ENCODE measurements around the gene KDM4C.
"Not testable (repeated sequence)": the region's sequence is repeated elsewhere in the genome, so short reads cannot be mapped to it uniquely, and the experiment has no call there.

The KDM4C gene

DNA sequence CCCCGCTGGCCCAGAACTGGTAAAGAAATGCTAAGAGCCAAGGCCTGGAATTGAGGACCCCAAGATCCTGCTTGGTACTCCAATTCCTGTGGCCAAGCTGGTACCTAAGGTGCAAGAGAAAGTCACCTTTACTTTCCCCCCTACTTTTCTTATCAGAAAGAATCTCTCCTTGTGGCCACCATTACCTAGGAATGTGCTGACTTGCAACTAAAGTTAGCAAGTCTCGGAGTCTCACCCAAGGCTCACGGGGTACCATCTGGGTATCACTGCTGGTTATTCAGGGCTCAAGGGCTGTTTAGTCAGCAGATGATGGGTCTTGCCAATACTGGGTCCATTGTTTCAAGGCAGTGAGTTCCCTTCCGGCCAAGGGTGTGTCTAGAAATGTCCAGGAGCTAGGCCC lies 270.2 kb downstream of the KDM4C start:
- Histone ChIP-seq H3K9ac (ENCODE audit: low read length) (no peak overlapping the region), H3K27me3 (ENCODE audit: control insufficient read depth, insufficient read depth, low read length) (no peaks in the 10 kb centered on the region), H3K36me3 (ENCODE audit: control insufficient read depth, insufficient read depth, low read length) (peaks cover 3% of the 10 kb centered on the region), H3K4me1 (ENCODE audit: control insufficient read depth, insufficient read depth, low read length) (no peaks in the 10 kb centered on the region), H3K27ac (ENCODE audit: low read depth, low read length) (no peak overlapping the region), H3K4me3 (ENCODE audit: low read length) (no peak overlapping the region)

DNA sequence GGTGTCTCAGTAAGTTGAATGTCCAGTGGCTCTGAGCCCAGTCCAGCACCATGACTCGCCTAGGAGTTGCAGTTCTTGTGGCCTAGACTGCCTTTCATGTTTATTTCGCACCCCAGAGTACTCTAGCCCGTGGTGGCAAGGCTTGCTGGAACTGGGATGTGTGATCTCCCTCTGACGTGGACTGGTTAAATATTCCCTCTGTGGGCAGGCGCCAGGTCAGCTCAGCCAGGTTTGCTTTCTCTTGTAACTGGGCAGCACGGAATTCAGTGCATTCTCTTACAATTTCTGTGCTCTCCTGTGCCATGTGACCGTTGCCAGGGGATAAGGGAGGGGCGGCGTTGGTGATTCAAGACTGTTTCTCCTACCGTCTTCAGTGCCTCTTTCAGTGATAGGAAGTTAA lies 270.8 kb downstream of the KDM4C start:
- Histone ChIP-seq H3K27me3 (ENCODE audit: control insufficient read depth, insufficient read depth, low read length) (no peaks in the 10 kb centered on the region), H3K36me3 (ENCODE audit: control insufficient read depth, insufficient read depth, low read length) (peaks cover 3% of the 10 kb centered on the region), H3K27ac (ENCODE audit: low read depth, low read length) (no peak overlapping the region), H3K4me1 (ENCODE audit: control insufficient read depth, insufficient read depth, low read length) (no peaks in the 10 kb centered on the region), H3K9ac (ENCODE audit: low read length) (no peak overlapping the region), H3K4me3 (ENCODE audit: low read length) (no peak overlapping the region)

DNA sequence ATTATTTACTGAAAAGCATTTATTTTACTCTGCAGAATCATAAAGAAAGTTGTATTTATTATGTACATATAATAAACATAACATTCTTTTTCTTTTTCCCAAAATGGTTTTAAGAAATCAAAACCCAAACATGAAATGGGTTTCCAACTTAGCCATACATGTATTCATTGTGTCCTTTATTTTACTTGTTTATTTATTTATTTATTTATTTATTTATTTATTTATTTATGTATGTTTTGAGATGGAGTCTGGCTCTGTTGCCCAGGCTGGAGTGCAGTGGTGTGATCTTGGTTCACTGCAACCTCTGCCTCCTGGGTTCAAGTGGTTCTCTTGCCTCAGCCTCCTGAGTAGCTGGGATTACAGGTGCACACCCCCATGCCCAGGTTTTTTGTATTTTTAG lies 273.2 kb downstream of the KDM4C start:
- H3K27ac ChIP-seq (ENCODE audit: low read depth, low read length); H3K4me3 ChIP-seq (ENCODE audit: low read length); H3K4me1 ChIP-seq (ENCODE audit: control insufficient read depth, insufficient read depth, low read length); H3K36me3 ChIP-seq (ENCODE audit: control insufficient read depth, insufficient read depth, low read length); H3K9ac ChIP-seq (ENCODE audit: low read length); H3K27me3 ChIP-seq (ENCODE audit: control insufficient read depth, insufficient read depth, low read length): not testable (repeated sequence)

DNA sequence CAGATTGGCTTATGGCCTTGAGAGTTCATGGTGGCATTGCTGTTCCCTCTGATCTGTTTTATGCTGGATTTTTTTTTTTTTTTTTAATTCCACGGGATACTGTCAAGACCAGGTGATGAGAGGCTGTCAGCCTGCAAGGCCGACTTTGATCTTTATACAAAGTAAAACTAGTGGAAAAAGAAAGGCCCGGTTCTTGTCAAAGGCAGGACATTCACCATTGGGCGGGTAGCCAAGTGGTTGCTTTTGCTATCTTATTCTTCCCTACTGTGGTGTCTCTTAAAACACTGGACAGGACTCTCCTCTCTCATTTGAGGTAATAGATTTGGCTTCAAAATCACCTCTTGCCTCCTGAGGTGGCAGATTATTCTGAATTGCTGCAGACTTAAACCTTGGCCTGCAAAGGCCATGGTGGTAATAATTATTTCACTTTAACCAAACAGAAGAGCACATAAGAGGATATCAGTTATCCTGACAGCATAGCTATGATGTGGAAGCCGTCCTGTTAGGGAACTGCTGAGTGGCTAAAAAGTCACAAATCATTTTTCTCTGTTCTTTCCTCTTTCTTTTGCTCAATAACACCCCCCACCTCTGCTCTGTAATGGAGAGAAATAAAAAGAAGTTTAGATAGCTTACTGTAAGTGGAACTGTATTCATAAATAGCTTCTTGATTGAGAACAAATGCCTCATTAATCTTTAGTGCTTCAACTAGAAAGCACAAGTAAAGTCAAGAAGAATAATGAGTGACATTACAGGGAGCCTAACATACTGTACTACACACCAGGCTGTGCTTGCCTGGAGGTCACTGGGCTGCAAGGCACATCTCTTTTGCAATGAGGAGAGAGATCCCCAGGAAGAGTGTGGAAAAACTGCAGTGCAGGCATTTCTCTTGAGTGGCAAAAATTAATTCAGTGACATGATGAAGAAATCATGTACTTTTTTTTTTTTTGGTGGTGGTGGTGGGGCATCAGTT lies 275.6 kb downstream of the KDM4C start:
- H3K4me1 ChIP-seq (ENCODE audit: control insufficient read depth, insufficient read depth, low read length): no peaks in the 10 kb centered on the region
- no peak overlapping the region for H3K27ac ChIP-seq (ENCODE audit: low read depth, low read length)
- peaks cover under 1% of the 10 kb centered on the region for H3K36me3 ChIP-seq (ENCODE audit: control insufficient read depth, insufficient read depth, low read length)
- no peak overlapping the region for H3K9ac ChIP-seq (ENCODE audit: low read length)
- no peak overlapping the region for H3K4me3 ChIP-seq (ENCODE audit: low read length)
- no peaks in the 10 kb centered on the region for H3K27me3 ChIP-seq (ENCODE audit: control insufficient read depth, insufficient read depth, low read length)

DNA sequence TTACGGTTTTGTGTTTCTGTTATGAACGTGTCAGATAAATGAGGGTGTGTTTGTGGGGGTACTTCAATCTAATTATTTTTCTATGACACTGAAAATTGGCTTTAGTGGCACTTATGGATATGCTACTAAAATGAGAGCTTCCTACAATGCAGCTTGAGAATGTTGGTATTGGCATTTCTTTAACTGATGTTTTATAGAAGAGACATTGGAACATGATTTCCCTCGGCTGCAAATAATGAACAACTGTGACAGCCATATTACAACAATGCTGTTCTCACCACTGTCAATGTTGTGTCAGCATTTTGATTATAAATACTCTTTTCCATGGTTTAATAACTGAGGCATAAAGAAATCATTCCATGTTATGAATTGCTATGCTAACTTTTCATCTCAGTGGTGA lies 279.4 kb downstream of the KDM4C start:
- Histone ChIP-seq H3K9ac (ENCODE audit: low read length) (no peak overlapping the region), H3K27me3 (ENCODE audit: control insufficient read depth, insufficient read depth, low read length) (no peaks in the 10 kb centered on the region), H3K36me3 (ENCODE audit: control insufficient read depth, insufficient read depth, low read length) (no peaks in the 10 kb centered on the region), H3K4me1 (ENCODE audit: control insufficient read depth, insufficient read depth, low read length) (no peaks in the 10 kb centered on the region), H3K27ac (ENCODE audit: low read depth, low read length) (no peak overlapping the region), H3K4me3 (ENCODE audit: low read length) (no peak overlapping the region)

DNA sequence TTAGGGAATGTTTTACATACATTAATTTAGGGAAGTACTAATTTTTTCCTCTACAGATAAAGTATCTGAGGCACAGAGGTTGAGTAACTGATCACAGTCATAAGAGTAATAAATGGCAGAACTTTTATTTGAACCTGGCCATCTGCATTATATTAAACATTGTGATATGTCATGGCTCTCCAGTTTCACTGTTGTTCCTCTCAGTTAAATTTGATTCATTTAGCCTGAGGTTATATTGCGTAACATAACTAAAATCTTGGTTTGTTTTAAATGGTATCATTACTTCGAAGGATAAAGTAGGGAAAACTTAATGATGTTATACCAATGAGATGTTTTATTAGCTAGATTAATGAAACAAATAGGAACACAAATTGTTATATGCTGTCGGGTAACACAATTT lies 284.4 kb downstream of the KDM4C start:
- H3K27ac ChIP-seq (ENCODE audit: low read depth, low read length): no peak overlapping the region
- no peak overlapping the region for H3K4me3 ChIP-seq (ENCODE audit: low read length)
- H3K9ac ChIP-seq (ENCODE audit: low read length): no peak overlapping the region
- H3K4me1 ChIP-seq (ENCODE audit: control insufficient read depth, insufficient read depth, low read length): no peaks in the 10 kb centered on the region
- H3K27me3 ChIP-seq (ENCODE audit: control insufficient read depth, insufficient read depth, low read length): no peaks in the 10 kb centered on the region
- no peaks in the 10 kb centered on the region for H3K36me3 ChIP-seq (ENCODE audit: control insufficient read depth, insufficient read depth, low read length)

DNA sequence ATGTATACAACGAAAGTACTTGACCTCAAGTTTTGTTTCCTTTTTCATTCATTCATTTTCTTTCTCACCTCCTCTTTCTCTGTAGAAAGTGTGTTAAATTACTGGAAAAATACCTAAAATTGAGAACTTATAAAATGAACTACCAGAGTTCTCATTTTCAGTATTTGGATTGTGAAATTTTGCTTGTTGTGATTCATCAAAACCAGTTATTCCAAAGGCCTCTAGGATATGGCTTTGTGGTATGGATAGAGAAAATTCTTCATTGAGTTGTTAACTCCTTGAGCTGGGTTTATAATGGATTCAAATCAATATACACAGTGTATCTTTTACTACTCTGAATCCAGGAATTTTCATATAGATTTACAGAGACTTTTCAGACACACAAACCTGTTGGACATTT lies 287.6 kb downstream of the KDM4C start:
- Histone ChIP-seq H3K36me3 (ENCODE audit: control insufficient read depth, insufficient read depth, low read length) (peaks cover 3% of the 10 kb centered on the region), H3K9ac (ENCODE audit: low read length) (no peak overlapping the region), H3K27me3 (ENCODE audit: control insufficient read depth, insufficient read depth, low read length) (no peaks in the 10 kb centered on the region), H3K4me3 (ENCODE audit: low read length) (no peak overlapping the region), H3K27ac (ENCODE audit: low read depth, low read length) (no peak overlapping the region), H3K4me1 (ENCODE audit: control insufficient read depth, insufficient read depth, low read length) (no peaks in the 10 kb centered on the region)

DNA sequence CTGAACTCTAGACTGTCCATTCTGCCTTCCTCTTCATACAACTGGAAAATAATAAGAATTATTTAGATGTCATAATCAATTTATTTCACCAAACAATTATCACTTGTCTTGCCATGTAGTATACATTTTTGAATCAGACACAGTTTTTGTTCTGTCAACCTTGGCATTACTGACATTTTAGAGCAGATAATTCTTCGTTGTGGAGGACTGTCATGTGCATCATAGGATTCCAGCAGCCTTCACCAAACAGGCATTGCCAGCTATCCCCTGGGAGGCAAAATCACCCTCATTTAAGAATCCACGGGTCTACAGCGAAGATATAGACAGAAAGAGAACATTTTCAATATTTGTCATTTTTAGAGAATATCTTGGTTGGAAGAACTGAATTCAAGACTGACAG lies 293.9 kb downstream of the KDM4C start:
- H3K27ac ChIP-seq (ENCODE audit: low read depth, low read length): no peak overlapping the region
- H3K36me3 ChIP-seq (ENCODE audit: control insufficient read depth, insufficient read depth, low read length): peaks cover 3% of the 10 kb centered on the region
- H3K27me3 ChIP-seq (ENCODE audit: control insufficient read depth, insufficient read depth, low read length): no peaks in the 10 kb centered on the region
- no peak overlapping the region for H3K4me3 ChIP-seq (ENCODE audit: low read length)
- H3K4me1 ChIP-seq (ENCODE audit: control insufficient read depth, insufficient read depth, low read length): no peaks in the 10 kb centered on the region
- H3K9ac ChIP-seq (ENCODE audit: low read length): no peak overlapping the region

DNA sequence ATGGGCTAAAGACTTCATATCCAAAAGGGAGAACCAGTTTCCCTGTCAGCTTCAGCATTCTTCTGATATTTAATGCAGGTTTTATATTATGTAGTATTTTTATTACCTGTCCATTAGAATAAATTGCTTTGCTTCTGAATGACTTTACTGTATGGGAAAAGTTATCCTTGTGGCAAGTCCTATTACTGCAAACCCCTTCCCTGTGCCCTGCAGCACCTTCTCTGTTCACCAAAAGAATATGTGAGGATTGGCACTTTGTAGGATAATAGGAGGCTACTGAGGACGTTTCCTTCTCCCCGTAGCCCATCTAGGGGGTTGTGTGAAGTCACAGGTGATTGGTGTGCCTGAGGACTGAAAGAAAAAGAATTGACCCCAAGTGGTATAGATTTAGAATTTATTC lies 296.1 kb downstream of the KDM4C start:
- Histone ChIP-seq H3K4me1 (ENCODE audit: control insufficient read depth, insufficient read depth, low read length) (no peaks in the 10 kb centered on the region), H3K27me3 (ENCODE audit: control insufficient read depth, insufficient read depth, low read length) (no peaks in the 10 kb centered on the region), H3K4me3 (ENCODE audit: low read length) (no peak overlapping the region), H3K9ac (ENCODE audit: low read length) (no peak overlapping the region), H3K36me3 (ENCODE audit: control insufficient read depth, insufficient read depth, low read length) (peaks cover under 1% of the 10 kb centered on the region), H3K27ac (ENCODE audit: low read depth, low read length) (no peak overlapping the region)

DNA sequence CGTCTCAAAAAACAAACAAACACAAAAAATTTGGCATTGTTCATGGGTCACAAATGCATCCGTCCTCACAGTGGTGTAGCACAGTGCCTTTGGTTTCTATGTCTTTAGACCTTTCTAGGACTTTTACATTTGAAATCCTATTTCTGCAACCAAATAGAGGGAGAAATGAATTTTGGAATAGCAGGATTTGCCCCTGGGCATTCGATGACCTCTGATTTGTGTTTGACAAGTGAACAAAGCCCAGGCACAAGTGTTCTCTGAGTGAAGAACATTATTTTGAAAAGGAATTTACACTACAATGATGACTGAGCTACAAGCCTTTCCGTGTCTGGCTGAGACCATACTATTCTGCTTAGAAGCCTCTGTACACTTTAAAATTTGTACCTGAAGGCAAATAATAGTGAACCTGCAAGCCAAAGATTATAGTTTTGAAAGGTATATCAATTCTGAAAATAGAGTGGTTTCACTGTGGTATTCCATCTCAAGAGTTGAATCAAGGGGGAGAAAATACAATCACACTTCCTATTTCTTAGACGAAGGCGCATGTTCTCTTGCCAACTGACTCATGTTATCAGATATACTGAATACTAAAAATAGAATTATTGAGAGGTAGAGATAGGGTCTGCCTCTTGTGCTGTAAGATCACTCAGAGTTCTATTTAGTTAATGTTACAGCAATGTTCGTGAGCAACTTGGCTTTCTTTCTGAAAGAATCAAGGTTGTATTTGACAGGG lies 297.6 kb downstream of the KDM4C start:
- Histone ChIP-seq H3K27me3 (ENCODE audit: control insufficient read depth, insufficient read depth, low read length) (no peaks in the 10 kb centered on the region), H3K4me3 (ENCODE audit: low read length) (no peak overlapping the region), H3K27ac (ENCODE audit: low read depth, low read length) (no peak overlapping the region), H3K4me1 (ENCODE audit: control insufficient read depth, insufficient read depth, low read length) (no peaks in the 10 kb centered on the region), H3K36me3 (ENCODE audit: control insufficient read depth, insufficient read depth, low read length) (no peaks in the 10 kb centered on the region), H3K9ac (ENCODE audit: low read length) (no peak overlapping the region)

DNA sequence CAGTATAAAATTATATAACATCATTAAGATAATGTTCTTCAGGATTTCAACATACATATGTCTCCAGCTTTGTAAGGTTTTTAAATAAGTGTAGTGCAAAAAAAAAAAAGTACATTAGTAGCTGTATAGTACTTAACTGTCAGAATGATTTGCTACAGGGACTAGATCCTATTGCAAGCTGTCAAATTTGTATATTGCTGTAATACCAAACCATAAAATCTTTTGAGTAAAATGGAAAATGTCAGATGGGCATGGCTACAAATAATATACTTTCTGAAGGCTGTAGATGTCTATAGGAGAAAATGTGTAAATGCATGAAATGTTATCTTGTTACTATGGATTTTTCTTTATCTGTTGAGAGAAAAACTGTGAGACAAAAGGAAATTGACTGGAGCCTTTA lies 298.5 kb downstream of the KDM4C start:
- no peak overlapping the region for H3K9ac ChIP-seq (ENCODE audit: low read length)
- no peak overlapping the region for H3K27ac ChIP-seq (ENCODE audit: low read depth, low read length)
- no peaks in the 10 kb centered on the region for H3K27me3 ChIP-seq (ENCODE audit: control insufficient read depth, insufficient read depth, low read length)
- no peak overlapping the region for H3K4me3 ChIP-seq (ENCODE audit: low read length)
- H3K36me3 ChIP-seq (ENCODE audit: control insufficient read depth, insufficient read depth, low read length): no peaks in the 10 kb centered on the region
- H3K4me1 ChIP-seq (ENCODE audit: control insufficient read depth, insufficient read depth, low read length): no peaks in the 10 kb centered on the region

DNA sequence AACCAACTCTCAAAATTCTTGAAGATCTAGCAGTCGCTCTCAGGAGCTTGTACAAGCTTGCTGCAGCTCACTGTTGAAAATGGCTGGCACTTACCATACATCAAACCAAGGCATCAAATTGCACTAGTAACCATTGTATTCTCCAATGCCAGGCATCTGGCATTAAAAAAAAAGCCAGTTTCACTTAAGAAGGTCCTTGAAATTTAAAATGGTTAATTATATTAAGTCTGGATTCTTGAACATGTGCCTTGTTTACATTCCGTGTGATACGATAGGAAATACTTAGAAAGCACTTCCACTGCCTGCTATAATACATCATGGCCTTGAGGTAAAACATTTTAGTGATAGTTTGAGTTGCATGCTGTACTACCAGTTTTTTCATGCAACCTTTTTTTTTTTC lies 300.7 kb downstream of the KDM4C start:
- Histone ChIP-seq H3K4me1 (ENCODE audit: control insufficient read depth, insufficient read depth, low read length) (no peaks in the 10 kb centered on the region), H3K36me3 (ENCODE audit: control insufficient read depth, insufficient read depth, low read length) (no peaks in the 10 kb centered on the region), H3K4me3 (ENCODE audit: low read length) (no peak overlapping the region), H3K27me3 (ENCODE audit: control insufficient read depth, insufficient read depth, low read length) (no peaks in the 10 kb centered on the region), H3K27ac (ENCODE audit: low read depth, low read length) (no peak overlapping the region), H3K9ac (ENCODE audit: low read length) (no peak overlapping the region)

Measured in rectal smooth muscle tissue (tissue), 1 donor.